NCI-H345 (cell line): ENCODE data around the gene ATCAY.
"Not testable (repeated sequence)": the region's sequence is repeated elsewhere in the genome, so short reads cannot be mapped to it uniquely, and the experiment has no call there.

Source experiments
- DNase-seq: peaks from one replicate; lab custom pipeline; 2025; lab: John Stamatoyannopoulos, UW

ATCAY gene

DNA sequence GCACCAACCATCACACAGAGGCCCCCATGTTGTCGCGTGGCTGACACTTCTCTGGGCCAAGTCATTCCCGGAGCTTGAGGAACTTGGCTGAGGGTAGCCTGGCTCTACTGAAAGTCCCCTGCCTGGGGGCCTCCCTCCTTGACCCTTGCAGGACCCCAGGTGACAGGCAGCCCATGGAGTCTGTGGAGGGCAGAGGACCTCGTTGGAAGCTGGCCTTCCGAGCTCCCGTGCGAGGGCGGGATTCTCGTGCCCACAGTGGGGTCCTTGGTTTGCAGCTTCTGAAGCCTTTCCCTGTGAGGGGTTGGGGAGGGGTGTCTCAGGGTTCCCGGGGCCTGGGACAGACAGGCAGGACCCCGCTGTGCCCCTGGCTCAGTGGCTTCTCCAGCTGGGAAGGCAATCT is 68.8 kb downstream of the ATCAY start:
- DNase-seq = no peak

DNA sequence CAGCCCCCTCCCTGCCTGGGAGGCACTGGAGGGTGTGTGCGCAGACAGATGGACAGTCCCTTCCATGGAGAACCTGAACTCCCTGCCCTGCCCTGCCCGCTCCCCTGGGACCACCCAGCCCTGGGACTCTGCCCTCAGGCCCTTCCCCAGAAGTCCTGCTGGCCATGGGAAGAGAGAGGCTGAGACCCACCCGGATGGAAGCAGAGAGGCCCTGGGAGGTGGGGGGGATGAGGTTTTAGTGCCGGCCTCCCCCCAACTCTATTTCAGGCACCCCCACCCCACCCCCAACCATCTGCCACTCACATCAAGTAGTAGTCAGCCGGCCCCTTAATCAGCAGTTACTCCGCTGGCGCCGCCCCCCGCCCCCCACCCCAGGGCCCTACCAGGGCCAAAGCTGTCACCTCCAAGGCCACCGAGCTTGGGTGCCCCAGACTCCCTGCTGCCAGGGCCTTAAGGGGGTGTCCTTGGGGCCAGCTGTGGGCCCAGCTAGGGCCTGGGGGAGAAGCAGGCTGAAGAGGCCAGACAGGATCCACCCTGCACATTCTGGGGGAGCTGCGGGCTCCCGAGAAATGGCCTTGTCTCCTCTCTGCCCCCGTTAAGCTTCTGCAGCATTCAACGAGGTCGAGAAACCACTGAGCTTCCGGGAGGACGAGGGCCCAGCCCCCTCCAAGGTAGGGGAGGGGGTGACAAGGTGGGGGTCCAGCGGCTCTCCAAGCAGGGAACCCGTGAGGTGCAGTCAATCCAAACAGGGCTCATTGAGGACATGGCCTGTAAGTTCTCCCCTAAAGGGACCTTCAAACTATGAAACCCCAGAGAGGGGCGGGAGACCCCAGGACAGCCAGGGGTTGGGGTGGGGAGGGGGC is 69.7 kb downstream of the ATCAY start:
- no peak for DNase-seq

GRCh38 chr19:3950871-3951861 is 70.7 kb downstream of the ATCAY start:
- DNase-seq = no peak

DNA sequence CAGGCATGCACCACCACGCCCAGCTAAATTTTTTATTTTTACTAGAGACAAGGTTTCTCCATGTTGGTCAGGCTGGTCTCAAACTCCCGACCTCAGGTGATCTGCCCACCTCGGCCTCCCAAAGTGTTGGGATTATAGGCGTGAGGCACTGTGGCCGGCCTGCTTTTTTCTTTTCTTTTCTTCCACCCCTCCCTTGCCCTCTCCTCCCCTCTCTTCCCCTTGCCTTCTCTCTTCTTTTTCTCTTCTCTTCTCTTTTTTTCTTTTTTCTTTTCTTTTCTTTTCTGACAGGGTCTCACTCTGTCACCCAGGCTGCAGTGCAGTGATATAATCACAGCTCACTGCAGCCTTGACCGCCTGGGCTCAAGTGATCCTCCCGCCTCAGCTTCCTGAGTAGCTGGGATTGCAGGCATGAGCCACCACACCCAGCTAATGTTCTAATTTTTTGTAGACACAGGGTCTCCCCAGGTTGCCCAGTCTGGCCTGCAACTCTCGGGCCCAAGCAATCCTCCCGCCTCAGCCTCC is 72.3 kb downstream of the ATCAY start:
- DNase-seq = not testable (repeated sequence)

GRCh38 chr19:3954107-3954506 is 73.6 kb downstream of the ATCAY start:
- DNase-seq = no peak

GRCh38 chr19:3955276-3955675 is 74.8 kb downstream of the ATCAY start:
- DNase-seq = not testable (repeated sequence)

- no peak for DNase-seq
Measured at GRCh38 chr19:3955688-3956087, 75.2 kb downstream of the ATCAY start.

GRCh38 chr19:3958836-3959765 is 78.6 kb downstream of the ATCAY start:
- DNase-seq = no peak

DNA sequence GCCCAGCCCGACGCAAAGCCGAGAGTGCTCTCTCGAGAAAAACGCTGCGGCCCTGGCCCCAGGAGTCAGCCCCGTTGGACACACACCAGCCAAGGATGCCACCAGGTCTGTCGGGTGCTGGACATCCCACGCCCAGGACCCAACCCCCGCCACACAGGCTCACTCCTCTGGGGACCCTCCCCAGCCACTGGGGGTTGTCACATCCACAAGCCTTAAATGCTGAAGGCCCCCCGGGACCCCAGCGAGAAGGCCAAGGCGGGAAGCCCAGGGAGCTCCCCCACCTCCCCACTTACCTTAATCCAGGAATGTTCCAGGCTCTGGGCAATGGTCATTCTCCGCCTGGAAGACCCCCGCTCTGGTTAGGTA is 79.3 kb downstream of the ATCAY start:
- DNase-seq = no peak

- no peak for DNase-seq
Measured at GRCh38 chr19:3961007-3961406, 80.5 kb downstream of the ATCAY start.

DNA sequence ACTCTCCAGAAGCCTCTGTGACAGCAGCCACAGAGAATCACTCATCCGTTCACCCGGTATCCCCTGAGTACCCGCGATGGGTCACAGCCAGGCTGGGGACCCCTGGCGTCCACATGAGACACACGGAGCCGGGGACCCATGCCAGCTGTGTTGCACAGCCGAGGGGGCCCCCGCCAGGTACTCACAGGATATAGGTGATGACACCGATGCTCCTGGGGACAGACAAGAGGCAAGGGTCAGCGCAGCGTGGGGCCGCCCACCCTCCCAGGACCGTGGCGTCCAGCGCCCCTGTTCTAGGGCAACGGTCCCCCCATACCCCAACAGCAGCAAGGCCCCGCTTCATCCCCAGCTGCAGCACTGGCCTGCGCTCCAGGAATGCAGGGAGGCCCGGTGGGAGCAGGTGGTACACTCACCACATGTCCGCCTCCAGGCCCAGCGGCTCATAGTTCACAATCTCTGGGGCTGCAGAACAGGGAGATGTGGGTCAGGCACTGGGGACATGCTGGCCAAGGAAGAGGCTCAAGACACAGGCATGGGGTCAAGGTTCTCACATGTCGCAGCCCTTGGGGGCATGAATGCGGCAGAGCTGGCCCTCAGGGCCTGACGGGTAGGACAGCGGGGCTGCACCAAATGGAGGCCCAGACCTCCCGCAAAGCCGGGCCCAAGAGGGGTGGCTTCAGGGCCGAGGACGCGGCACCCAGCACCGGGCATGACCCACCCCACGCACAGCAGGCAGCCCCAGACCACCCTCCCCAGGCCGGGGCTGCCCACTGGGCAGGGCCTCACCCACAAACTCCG is 83.2 kb downstream of the ATCAY start:
- no peak for DNase-seq

DNA sequence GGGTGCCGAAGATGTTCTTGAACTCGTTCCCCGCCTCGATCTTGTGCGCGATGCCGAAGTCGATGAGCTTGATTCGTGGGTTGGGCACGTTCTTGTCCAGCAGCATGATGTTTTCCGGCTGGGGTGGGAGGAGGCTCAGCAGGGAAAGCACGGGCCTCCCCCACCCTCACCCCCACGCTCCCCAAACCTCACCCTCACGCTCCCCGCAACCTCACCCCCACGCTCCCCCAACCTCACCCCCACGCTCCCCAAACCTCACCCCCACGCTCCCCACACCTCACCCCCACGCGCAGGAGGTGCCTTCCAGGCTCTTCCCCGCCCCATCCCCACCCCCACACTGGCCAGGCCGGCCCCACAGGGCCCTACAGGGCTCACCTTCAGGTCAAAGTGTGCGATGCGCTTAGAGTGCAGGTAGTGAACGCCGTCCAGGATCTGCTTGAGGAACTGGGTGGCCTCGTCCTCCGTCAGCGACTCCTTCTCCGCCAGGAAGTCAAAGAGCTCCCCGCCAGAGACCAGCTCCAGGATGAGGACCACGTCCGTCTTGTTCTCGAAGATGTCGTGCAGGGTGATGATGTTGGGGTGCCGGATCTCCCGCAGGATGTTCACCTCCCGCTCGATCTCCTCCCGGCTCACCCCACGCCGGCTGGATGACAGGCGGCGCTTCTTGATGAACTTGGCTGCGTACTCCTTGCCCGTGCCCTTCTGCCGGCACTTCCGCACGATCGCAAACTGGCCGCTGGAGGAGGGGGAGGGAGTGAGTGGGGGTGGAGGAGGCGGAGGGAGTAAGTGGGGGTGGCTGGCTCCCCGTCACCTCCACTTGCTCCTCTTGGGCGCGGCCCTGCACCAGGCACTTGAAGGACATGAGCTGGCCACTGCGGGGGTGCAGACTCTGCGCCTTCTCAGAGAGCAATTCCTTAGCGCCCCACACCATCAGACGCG is 84.0 kb downstream of the ATCAY start:
- no peak for DNase-seq

- no peak for DNase-seq
Measured at GRCh38 chr19:3966051-3967017, 85.8 kb downstream of the ATCAY start.

DNA sequence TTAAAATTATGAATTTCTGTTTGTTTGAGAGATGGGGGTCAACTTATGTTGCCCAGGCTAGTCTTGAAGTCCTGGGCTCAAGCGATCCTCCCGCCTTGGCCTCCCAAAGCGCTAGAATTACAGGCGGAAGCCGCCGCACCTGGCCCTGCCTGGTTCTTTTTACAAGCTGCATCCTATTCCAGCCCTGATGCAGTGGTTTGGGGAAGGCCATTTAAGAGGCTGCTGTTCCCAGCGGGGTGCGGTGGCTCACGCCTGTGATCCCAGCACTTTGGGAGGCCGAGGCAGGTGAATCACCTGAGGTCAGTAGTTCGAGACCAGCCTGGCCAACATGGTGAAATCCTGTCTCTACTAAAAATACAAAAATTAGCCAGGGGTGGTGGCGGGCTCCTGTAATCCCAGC is 87.5 kb downstream of the ATCAY start:
- DNase-seq = not testable (repeated sequence)

GRCh38 chr19:3968556-3969434 is 88.3 kb downstream of the ATCAY start:
- DNase-seq = peak; percentile 51

DNA sequence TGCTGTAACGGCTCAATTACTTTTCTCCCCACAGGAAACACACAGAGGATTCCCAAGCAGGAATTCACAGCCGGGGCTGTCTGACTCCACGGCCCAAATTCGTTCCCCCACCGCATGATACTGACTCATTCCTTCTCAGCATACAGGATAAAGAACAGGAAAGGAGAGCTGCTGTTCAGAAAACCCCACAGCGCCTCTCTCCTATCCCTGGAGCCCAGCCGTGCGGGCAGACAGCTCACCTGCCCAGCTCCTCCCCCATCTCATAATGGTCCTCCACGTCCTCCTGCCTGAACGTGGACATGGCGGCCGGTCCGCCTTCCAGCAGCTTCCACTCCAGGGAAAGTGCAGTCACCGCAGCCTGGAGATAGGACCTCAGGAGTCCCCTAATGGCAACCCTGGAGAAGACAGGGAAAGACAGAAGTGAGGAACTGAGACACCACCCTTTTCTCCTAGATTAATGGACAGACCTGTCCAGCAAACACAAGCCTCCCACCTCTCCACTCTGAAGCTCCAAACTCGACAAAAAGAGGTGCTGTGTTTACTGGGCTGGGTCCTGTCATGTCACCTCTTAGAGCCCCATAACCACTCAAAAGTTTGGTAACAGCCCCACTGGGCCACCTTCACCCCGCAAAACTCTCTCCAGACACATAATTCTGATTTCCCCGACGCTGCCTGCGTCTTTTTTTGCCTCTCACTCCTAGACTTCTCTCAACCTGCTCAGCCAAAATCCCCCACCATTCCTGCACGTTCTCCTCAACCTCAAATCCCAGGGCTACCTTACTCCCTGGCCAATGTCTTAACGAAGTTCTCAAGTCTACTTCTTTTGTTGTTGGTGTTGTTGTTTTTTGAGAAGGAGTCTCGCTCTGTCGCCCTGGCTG is 89.2 kb downstream of the ATCAY start:
- no peak for DNase-seq
